ENCODE data around the gene MRPL37.

The MRPL37 gene

DNA sequence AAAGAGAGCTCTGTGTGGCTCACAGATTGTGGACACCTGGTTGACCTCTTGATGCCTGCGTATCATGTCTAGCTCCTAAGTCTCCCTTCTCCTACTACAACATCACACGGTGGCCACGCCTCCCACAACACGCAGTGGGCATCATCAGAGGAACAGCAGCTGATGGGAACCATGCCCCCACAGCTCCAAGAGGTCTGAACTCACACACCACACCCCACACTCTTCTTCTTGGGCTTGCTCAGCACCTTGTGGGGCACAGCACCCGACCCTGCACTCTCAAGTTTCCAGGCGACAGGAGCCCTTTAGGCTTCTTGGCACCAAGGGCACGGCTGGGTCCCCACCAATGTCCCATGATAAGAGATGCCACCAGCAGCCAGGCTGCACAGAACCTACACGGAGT is 28.4 kb upstream of the MRPL37 start:
- H3K36me3 ChIP-seq (ENCODE audit: control insufficient read depth in 1 of 2, insufficient read depth in 2 of 2, low read depth in 1 of 2, low read length in 2 of 2), result peaks cover 0 to 13% of the 10 kb centered on the region in 2 experiments
- H3K4me1 ChIP-seq (ENCODE audit: control insufficient read depth, insufficient read depth, low read depth, low read length), result peaks cover 2% of the 10 kb centered on the region
- no peak overlapping the region for H3K9ac ChIP-seq (ENCODE audit: low read length)
- no peaks in the 10 kb centered on the region for H3K9me3 ChIP-seq (ENCODE audit: control insufficient read depth, low read length)
- no peaks in the 10 kb centered on the region for H3K79me1 ChIP-seq (replicated peaks; ENCODE audit: low read length, poor library complexity, severe bottlenecking)
- no peak overlapping the region for H4K8ac ChIP-seq (ENCODE audit: low read length)
- H2BK5ac ChIP-seq (ENCODE audit: low read depth, low read length, poor library complexity, severe bottlenecking), result no peak overlapping the region
- no peak overlapping the region for H2AK5ac ChIP-seq (ENCODE audit: low read length, severe bottlenecking)
- no peak overlapping the region for H4K91ac ChIP-seq (ENCODE audit: low read length)
- H3K4me3 ChIP-seq (ENCODE audit: insufficient read depth in 1 of 2, low read depth in 1 of 2, low read length in 2 of 2), result no peak overlapping the region
- DNase-seq, result no peak
- H3K18ac ChIP-seq (ENCODE audit: low read depth in 1 of 2, low read length in 2 of 2), result no peak overlapping the region
- no peak overlapping the region for H3K4me2 ChIP-seq (ENCODE audit: low read length, poor library complexity, severe bottlenecking)
- no peak overlapping the region for H2AFZ ChIP-seq (ENCODE audit: low read depth, low read length)
- no peak overlapping the region for H3K14ac ChIP-seq (ENCODE audit: low read length in 2 of 2)
- H3K27me3 ChIP-seq (ENCODE audit: control insufficient read depth in 1 of 2, insufficient read depth in 1 of 2, low read length in 2 of 2), result no peaks in the 10 kb centered on the region
- no peak overlapping the region for H2BK120ac ChIP-seq (ENCODE audit: low read depth, low read length)
- no peak overlapping the region for H2BK12ac ChIP-seq (ENCODE audit: low read length in 2 of 2)
- H3K4ac ChIP-seq (ENCODE audit: low read depth in 1 of 2, low read length in 2 of 2), result no peak overlapping the region
- H2BK15ac ChIP-seq (ENCODE audit: low read depth, poor library complexity, severe bottlenecking), result no peak overlapping the region
- WGBS, result 95% methylated on average over 7 of the region's 8 CpGs
- H3K23ac ChIP-seq (ENCODE audit: low read length in 2 of 2), result peak overlapping the region in 1 of 2 experiments; percentile 46
- no peak overlapping the region for H3K27ac ChIP-seq (ENCODE audit: low read length, poor library complexity, severe bottlenecking)

DNA sequence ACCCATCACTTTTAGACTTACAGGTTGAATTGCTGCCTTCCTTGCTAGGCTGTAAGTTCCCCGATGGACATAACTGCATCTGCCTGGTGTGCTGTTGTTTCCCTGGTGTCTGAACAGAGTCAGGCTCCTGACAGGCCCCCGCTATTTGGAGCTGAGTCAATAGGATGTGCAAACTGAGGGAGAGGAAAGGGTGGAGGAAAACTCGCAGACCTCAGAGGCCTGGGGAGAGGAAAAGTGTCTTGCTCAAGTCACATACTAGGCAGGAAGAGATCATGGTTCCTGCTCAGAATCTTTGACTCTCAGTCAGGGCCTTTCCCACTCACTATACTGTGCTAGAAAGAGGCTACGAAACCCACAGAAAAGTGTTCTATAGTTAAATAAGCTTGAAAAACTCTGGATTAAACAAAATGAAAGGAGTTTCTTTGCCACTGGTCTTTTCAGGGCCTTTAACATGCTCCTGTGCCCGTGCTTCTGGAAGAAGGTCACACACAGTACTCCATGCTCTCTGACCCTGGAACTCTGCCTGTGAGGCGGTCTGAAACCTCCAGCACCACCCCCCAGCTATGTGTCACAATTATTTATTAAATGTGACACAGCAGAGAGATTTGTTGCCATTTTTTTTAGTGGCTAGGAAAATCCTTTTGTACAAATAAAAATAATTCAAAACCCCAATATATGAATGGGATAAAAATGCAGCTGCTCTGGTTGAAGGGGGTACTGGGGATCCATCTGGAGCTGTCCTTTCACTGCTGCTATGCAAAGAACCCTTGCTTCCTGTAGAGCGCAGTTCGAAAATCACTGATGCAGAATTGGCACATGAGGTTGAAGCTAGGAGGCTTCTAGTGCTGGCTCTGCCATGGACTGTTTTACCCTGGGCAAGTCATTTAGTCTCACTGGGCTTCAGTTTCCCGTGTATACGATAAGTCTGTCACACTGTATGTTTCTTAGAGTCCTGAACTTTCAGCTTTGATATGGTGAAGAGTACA is 27.1 kb upstream of the MRPL37 start:
- Histone ChIP-seq H2BK12ac (ENCODE audit: low read length in 2 of 2) (no peak overlapping the region), H2AK5ac (ENCODE audit: low read length, severe bottlenecking) (no peak overlapping the region), H3K9ac (ENCODE audit: low read length) (peak overlapping the region; percentile 64), H3K18ac (ENCODE audit: low read depth in 1 of 2, low read length in 2 of 2) (no peak overlapping the region), H3K4ac (ENCODE audit: low read depth in 1 of 2, low read length in 2 of 2) (no peak overlapping the region), H3K14ac (ENCODE audit: low read length in 2 of 2) (no peak overlapping the region), H2BK5ac (ENCODE audit: low read depth, low read length, poor library complexity, severe bottlenecking) (no peak overlapping the region), H3K4me1 (ENCODE audit: control insufficient read depth, insufficient read depth, low read depth, low read length) (peaks cover 9% of the 10 kb centered on the region), H2BK120ac (ENCODE audit: low read depth, low read length) (no peak overlapping the region), H3K27me3 (ENCODE audit: control insufficient read depth in 1 of 2, insufficient read depth in 1 of 2, low read length in 2 of 2) (no peaks in the 10 kb centered on the region), H2BK15ac (ENCODE audit: low read depth, poor library complexity, severe bottlenecking) (no peak overlapping the region), H3K79me1 (replicated peaks; ENCODE audit: low read length, poor library complexity, severe bottlenecking) (no peaks in the 10 kb centered on the region), H3K4me2 (ENCODE audit: low read length, poor library complexity, severe bottlenecking) (no peak overlapping the region), H3K9me3 (ENCODE audit: control insufficient read depth, low read length) (no peaks in the 10 kb centered on the region), H4K8ac (ENCODE audit: low read length) (no peak overlapping the region), H4K91ac (ENCODE audit: low read length) (no peak overlapping the region), H3K27ac (ENCODE audit: low read length, poor library complexity, severe bottlenecking) (no peak overlapping the region), H3K36me3 (ENCODE audit: control insufficient read depth in 1 of 2, insufficient read depth in 2 of 2, low read depth in 1 of 2, low read length in 2 of 2) (peaks cover 0 to 13% of the 10 kb centered on the region in 2 experiments), H2AFZ (ENCODE audit: low read depth, low read length) (no peak overlapping the region), H3K23ac (ENCODE audit: low read length in 2 of 2) (no peak overlapping the region), H3K4me3 (ENCODE audit: insufficient read depth in 1 of 2, low read depth in 1 of 2, low read length in 2 of 2) (no peak overlapping the region)
- peak; percentile 54 for DNase-seq
- 60% methylated on average over 6 of the region's 10 CpGs for WGBS

DNA sequence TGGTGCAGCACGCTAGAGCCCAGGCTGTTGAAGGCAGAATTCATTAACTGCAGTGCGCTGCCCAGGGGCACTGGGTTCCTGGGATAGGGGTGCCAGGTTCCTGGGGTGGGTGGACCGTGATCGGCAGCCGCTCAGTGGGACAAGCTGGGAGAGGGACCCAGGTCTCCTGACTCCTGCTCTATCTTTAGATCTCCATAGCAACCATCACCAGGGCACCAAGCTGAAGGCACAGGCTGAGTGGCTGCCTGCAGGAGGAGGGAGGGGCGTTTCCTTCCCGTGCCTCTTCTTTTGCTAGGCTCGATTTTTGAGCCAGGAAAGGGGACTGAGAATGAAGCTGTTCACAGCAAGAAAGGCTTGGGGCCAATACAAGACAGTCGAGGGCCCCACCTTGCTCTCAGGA is 26.3 kb upstream of the MRPL37 start:
- H2BK120ac ChIP-seq (ENCODE audit: low read depth, low read length), result no peak overlapping the region
- H2BK5ac ChIP-seq (ENCODE audit: low read depth, low read length, poor library complexity, severe bottlenecking), result no peak overlapping the region
- H2AK5ac ChIP-seq (ENCODE audit: low read length, severe bottlenecking), result no peak overlapping the region
- no peaks in the 10 kb centered on the region for H3K27me3 ChIP-seq (ENCODE audit: control insufficient read depth in 1 of 2, insufficient read depth in 1 of 2, low read length in 2 of 2)
- no peak overlapping the region for H3K23ac ChIP-seq (ENCODE audit: low read length in 2 of 2)
- H3K4me1 ChIP-seq (ENCODE audit: control insufficient read depth, insufficient read depth, low read depth, low read length), result peaks cover 9% of the 10 kb centered on the region
- peaks cover 2 to 9% of the 10 kb centered on the region in 2 experiments for H3K36me3 ChIP-seq (ENCODE audit: control insufficient read depth in 1 of 2, insufficient read depth in 2 of 2, low read depth in 1 of 2, low read length in 2 of 2)
- no peaks in the 10 kb centered on the region for H3K9me3 ChIP-seq (ENCODE audit: control insufficient read depth, low read length)
- no peak overlapping the region for H3K9ac ChIP-seq (ENCODE audit: low read length)
- no peak overlapping the region for H3K4me2 ChIP-seq (ENCODE audit: low read length, poor library complexity, severe bottlenecking)
- no peaks in the 10 kb centered on the region for H3K79me1 ChIP-seq (replicated peaks; ENCODE audit: low read length, poor library complexity, severe bottlenecking)
- H3K4ac ChIP-seq (ENCODE audit: low read depth in 1 of 2, low read length in 2 of 2), result no peak overlapping the region
- peak overlapping the region in 1 of 2 experiments; percentile 42 for H2BK12ac ChIP-seq (ENCODE audit: low read length in 2 of 2)
- WGBS, result 86% methylated on average over 6 of the region's 9 CpGs
- H2AFZ ChIP-seq (ENCODE audit: low read depth, low read length), result no peak overlapping the region
- no peak overlapping the region for H4K8ac ChIP-seq (ENCODE audit: low read length)
- H2BK15ac ChIP-seq (ENCODE audit: low read depth, poor library complexity, severe bottlenecking), result no peak overlapping the region
- no peak for DNase-seq
- no peak overlapping the region for H3K27ac ChIP-seq (ENCODE audit: low read length, poor library complexity, severe bottlenecking)
- no peak overlapping the region for H3K4me3 ChIP-seq (ENCODE audit: insufficient read depth in 1 of 2, low read depth in 1 of 2, low read length in 2 of 2)
- peak overlapping the region in 1 of 2 experiments; percentile 10 for H3K14ac ChIP-seq (ENCODE audit: low read length in 2 of 2)
- no peak overlapping the region for H3K18ac ChIP-seq (ENCODE audit: low read depth in 1 of 2, low read length in 2 of 2)
- H4K91ac ChIP-seq (ENCODE audit: low read length), result no peak overlapping the region

DNA sequence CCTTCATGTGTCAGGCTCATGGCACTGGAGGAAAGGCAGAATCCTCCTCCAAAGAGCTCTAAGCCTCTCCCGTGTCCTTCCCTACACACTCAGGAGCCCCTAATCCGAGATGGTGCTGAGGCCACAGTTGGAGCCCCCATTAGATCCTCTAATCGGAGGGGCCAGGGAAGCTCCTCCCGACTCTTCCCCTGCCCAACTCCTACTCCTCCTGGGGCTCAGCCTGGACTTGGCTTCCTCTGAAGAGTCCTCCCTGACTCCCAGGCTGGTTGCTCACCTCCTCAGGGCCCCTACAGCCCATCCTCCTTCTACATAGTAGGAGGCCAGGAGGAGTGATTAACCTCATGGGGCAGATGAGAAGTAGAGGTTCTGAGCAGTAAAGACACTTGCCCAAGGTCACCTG is 25.9 kb upstream of the MRPL37 start:
- H3K4ac ChIP-seq (ENCODE audit: low read depth in 1 of 2, low read length in 2 of 2), result no peak overlapping the region
- no peak overlapping the region for H2BK12ac ChIP-seq (ENCODE audit: low read length in 2 of 2)
- H3K9ac ChIP-seq (ENCODE audit: low read length), result no peak overlapping the region
- no peak overlapping the region for H3K23ac ChIP-seq (ENCODE audit: low read length in 2 of 2)
- H3K79me1 ChIP-seq (replicated peaks; ENCODE audit: low read length, poor library complexity, severe bottlenecking), result no peaks in the 10 kb centered on the region
- no peak overlapping the region for H3K4me2 ChIP-seq (ENCODE audit: low read length, poor library complexity, severe bottlenecking)
- H3K36me3 ChIP-seq (ENCODE audit: control insufficient read depth in 1 of 2, insufficient read depth in 2 of 2, low read depth in 1 of 2, low read length in 2 of 2), result peaks cover 6 to 9% of the 10 kb centered on the region in 2 experiments
- H2AFZ ChIP-seq (ENCODE audit: low read depth, low read length), result no peak overlapping the region
- no peak overlapping the region for H3K18ac ChIP-seq (ENCODE audit: low read depth in 1 of 2, low read length in 2 of 2)
- no peaks in the 10 kb centered on the region for H3K27me3 ChIP-seq (ENCODE audit: control insufficient read depth in 1 of 2, insufficient read depth in 1 of 2, low read length in 2 of 2)
- peaks cover 9% of the 10 kb centered on the region for H3K4me1 ChIP-seq (ENCODE audit: control insufficient read depth, insufficient read depth, low read depth, low read length)
- no peak overlapping the region for H4K91ac ChIP-seq (ENCODE audit: low read length)
- 82% methylated on average over 4 of the region's 4 CpGs for WGBS
- no peak overlapping the region for H3K14ac ChIP-seq (ENCODE audit: low read length in 2 of 2)
- H2BK5ac ChIP-seq (ENCODE audit: low read depth, low read length, poor library complexity, severe bottlenecking), result no peak overlapping the region
- no peak overlapping the region for H2BK15ac ChIP-seq (ENCODE audit: low read depth, poor library complexity, severe bottlenecking)
- no peak for DNase-seq
- H3K27ac ChIP-seq (ENCODE audit: low read length, poor library complexity, severe bottlenecking), result no peak overlapping the region
- no peak overlapping the region for H4K8ac ChIP-seq (ENCODE audit: low read length)
- no peak overlapping the region for H2AK5ac ChIP-seq (ENCODE audit: low read length, severe bottlenecking)
- no peak overlapping the region for H2BK120ac ChIP-seq (ENCODE audit: low read depth, low read length)
- no peak overlapping the region for H3K4me3 ChIP-seq (ENCODE audit: insufficient read depth in 1 of 2, low read depth in 1 of 2, low read length in 2 of 2)
- H3K9me3 ChIP-seq (ENCODE audit: control insufficient read depth, low read length), result no peaks in the 10 kb centered on the region
